ENCODE data around the gene TMC4.

TMC4 gene

GRCh38 chr19:54160182-54160811 lies 12.7 kb downstream of the TMC4 start:
- CTCF ChIA-PET: interaction anchor here (1.3 to 3.4 kb wide), 8 partner anchors 8 to 106 kb away, joined by 4 to 12 read pairs (median 4); partner anchors contain the start of genes CNOT3 and TFPT
- DNase-seq (ENCODE audit: extremely low spot score): no peak
- POLR2A ChIA-PET: interaction anchor here (0.5 to 2.5 kb wide), 3 partner anchors 23 to 45 kb away, joined by 3 to 10 read pairs (median 3); partner anchors contain the start of genes CNOT3 and RPS9
- TF ChIP-seq CTCF (IDR thresholded peaks at IDR 0.05; ENCODE audit: control extremely low read depth, extremely low read depth, low read depth, missing control alignments): no peak

GRCh38 chr19:54159352-54160181 lies 13.4 kb downstream of the TMC4 start, which contains the start of gene LENG1:
TSS of gene LENG1 (minus strand) at chr19:54159721. CDS start at chr19:54159695, 26 bp downstream.
- POLR2A ChIA-PET: interaction anchor here (0.5 to 2.5 kb wide), 4 partner anchors 22 to 45 kb away, joined by 3 to 10 read pairs (median 4); partner anchors contain the start of genes CNOT3, MBOAT7 and RPS9
- CTCF ChIA-PET: interaction anchor here (0.9 to 3.4 kb wide), 10 partner anchors 9 to 107 kb away, joined by 3 to 12 read pairs (median 4); partner anchors contain the start of genes CNOT3 and TFPT
- peak; percentile 20 for TF ChIP-seq CTCF (IDR thresholded peaks at IDR 0.05; ENCODE audit: control extremely low read depth, extremely low read depth, low read depth, missing control alignments)
- peak; percentile 98 for DNase-seq (ENCODE audit: extremely low spot score)

GRCh38 chr19:54158812-54159351 lies 14.1 kb downstream of the TMC4 start:
- DNase-seq (ENCODE audit: extremely low spot score): no peak
- ChIA-PET CTCF (interaction anchor here (0.9 to 3.4 kb wide), 9 partner anchors 10 to 107 kb away, joined by 3 to 12 read pairs (median 4); partner anchors contain the start of genes CNOT3 and TFPT), POLR2A (interaction anchor here (0.6 to 2.5 kb wide), 3 partner anchors 9 to 31 kb away, joined by 4 to 10 read pairs (median 6); partner anchors contain the start of genes CNOT3 and MBOAT7)
- TF ChIP-seq CTCF (IDR thresholded peaks at IDR 0.05; ENCODE audit: control extremely low read depth, extremely low read depth, low read depth, missing control alignments): no peak

- TF ChIP-seq CTCF (IDR thresholded peaks at IDR 0.05; ENCODE audit: control extremely low read depth, extremely low read depth, low read depth, missing control alignments): no peak
- ChIA-PET CTCF (interaction anchor here (1.2 kb wide), 1 partner anchor 18 kb away, joined by 3 read pairs; no protein-coding TSS in a partner anchor), POLR2A (interaction anchor here (1.3 to 1.4 kb wide), 2 partner anchors 20 to 32 kb away, joined by 3 to 5 read pairs; partner anchors contain the start of gene MBOAT7)
- DNase-seq (ENCODE audit: extremely low spot score): no peak
These were observed 16.0 kb downstream of the TMC4 start for GRCh38 chr19:54156953-54157352.

- CTCF ChIA-PET: no interaction called here
- no peak for DNase-seq (ENCODE audit: extremely low spot score)
- TF ChIP-seq CTCF (IDR thresholded peaks at IDR 0.05; ENCODE audit: control extremely low read depth, extremely low read depth, low read depth, missing control alignments): no peak
- POLR2A ChIA-PET: interaction anchor here (1.3 to 1.4 kb wide), 2 partner anchors 20 to 33 kb away, joined by 3 to 5 read pairs; partner anchors contain the start of gene MBOAT7
These were observed 16.5 kb downstream of the TMC4 start for GRCh38 chr19:54156490-54156889.
